ENCODE data around the gene ANKS1A.
A peak's percentile ranks its signal among the peaks of the same experiment; 100 is the strongest.
"Not testable (repeated sequence)": the region's sequence is repeated elsewhere in the genome, so short reads cannot be mapped to it uniquely, and the experiment has no call there.

The ANKS1A gene

GRCh38 chr6:34924831-34925625 is 36.0 kb downstream of the ANKS1A start:
- no peak for DNase-seq

- DNase-seq: no peak
Observed at GRCh38 chr6:34926655-34927054, 37.6 kb downstream of the ANKS1A start.

DNA sequence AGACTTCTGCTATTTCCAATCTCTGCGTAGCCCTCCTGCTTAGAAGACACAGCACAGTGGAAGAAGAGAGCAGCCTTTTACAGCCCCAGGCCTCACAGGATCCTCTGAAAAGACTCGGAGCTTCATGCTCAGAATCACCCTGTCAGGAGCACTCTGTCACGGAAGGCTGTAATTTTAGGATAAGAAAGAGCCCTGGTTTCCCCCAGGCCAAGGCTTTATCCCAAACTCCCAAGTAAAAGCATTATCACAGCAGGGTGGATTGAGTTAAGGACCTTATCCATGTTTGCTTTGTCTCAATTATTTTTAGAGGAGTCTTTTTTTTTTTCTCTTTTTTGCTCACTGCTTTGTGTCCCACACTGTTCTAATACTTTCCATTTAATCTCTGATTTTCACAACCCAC is 39.2 kb downstream of the ANKS1A start:
- no peak for DNase-seq

DNA sequence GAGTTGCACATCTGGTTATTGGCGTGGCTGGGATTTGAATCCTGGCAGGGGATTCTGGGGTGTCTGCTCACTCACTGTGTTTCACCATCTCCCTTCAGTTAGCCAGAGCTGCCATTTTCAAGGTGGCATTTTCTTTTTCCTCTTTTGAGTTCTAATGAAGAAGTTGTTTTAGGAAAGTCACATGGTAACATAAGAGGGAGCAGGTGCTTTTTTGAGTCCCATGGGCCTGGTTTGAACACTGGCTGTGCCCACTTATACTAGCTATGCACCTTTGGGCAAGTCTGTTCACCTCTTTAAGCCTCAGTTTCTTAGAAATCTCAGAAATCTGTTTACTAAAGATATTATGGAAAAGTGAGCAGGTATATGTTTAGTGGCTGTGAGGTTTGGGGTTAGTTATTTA is 39.6 kb downstream of the ANKS1A start:
- no peak for DNase-seq

DNA sequence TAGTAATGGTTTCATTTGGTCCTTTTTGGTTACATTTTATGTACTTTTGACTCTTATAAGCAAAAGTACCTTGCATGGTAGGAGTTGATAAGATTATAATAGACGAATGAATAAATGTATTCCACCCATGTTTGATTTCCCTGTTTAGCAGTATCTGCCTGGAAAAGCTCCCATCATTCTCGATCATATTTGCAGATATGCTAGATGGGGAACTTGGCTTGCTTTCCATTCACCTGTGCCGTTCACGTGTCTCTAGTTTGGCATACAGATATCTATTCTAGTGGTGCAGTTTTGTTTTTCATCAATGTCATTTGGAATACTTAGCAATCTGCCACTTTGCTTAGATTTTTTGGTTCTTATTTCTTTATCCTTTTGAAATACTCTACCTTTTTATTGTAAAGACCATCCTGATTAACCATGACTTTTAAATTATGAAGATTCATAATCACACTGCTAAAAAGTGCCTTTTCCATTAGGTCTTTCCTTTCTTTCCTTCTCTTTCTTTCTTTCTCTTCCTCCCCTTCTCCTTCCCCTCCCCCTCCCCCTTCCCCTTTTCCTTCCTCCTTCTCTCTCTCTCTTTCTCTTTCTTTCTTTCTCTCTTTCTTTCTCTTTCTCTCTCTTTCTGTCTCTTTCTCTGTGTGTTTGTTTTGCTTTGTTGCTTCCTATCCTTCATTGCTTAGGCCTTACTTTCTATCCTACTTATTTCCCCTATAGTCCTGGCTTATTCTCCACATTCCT is 40.4 kb downstream of the ANKS1A start:
- no peak for DNase-seq

GRCh38 chr6:34930221-34930620 is 41.2 kb downstream of the ANKS1A start:
- no peak for DNase-seq

- DNase-seq: not testable (repeated sequence)
Observed at GRCh38 chr6:34932202-34932601, 43.1 kb downstream of the ANKS1A start.

- no peak for DNase-seq
Observed at GRCh38 chr6:34934516-34934915, 45.5 kb downstream of the ANKS1A start.

- DNase-seq: no peak
Observed at GRCh38 chr6:34938268-34938667, 49.2 kb downstream of the ANKS1A start.

DNA sequence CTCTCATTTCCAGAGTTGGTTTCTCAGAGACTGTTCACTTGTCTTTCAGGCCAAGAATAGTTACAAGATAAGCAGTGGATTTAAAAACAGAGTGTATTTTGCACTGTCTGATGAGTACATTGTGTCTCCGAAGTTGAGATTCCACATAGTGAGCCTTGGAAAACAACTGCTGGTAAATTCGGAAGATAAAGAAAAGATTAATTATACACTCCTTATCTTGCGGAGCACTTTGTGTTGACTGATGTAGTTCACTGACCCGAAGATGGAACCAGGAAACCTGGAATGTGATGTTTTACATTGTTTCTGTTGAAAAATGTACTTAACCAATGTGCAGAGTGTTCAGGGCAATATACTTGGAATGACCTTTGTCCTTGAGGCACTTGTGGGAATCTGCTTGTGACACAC is 51.0 kb downstream of the ANKS1A start:
- no peak for DNase-seq

- DNase-seq: no peak
Observed at GRCh38 chr6:34941421-34941820, 52.4 kb downstream of the ANKS1A start.

DNA sequence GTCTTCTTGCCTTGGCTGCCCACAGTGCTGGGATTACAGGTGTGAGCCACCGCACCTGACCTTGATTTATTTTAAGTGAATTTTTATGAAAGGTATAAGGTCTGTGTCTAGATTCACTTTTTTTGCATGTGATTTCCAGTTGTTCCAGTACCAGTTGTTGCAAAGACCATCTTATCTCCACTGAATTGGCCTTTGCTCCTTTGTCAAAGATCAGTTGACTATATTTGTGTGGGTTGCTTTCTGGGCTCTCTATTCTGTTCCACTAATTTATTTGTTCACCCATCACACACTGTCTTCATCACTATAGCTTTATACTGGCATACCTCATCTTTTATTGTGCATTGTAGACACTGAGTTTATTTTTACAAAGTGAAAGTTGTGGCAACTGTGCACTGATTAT is 56.3 kb downstream of the ANKS1A start:
- no peak for DNase-seq

- DNase-seq: no peak
Observed at GRCh38 chr6:34947561-34947960, 58.5 kb downstream of the ANKS1A start.

GRCh38 chr6:34949636-34950035 is 60.6 kb downstream of the ANKS1A start:
- no peak for DNase-seq

DNA sequence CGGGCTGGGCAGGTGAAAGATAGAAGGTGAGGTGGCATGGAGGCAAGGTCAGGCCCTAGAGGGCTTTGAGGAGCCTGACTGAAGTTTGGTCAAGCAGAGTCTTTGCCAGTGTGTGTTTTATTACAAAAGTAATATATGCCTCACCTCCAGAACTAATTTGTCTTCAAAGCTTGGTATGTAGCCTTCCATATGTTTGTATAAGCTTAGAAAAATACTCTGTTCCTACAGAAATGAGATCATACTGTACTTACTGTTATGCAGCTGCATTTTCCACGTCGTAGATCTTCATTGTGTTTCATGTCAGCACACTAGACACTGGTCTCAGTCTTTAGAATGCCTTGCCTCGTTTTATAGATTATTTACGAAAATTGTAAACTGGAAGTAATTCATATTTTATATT is 61.8 kb downstream of the ANKS1A start:
- no peak for DNase-seq

- no peak for DNase-seq
Observed at GRCh38 chr6:34951731-34952130, 62.7 kb downstream of the ANKS1A start.

GRCh38 chr6:34953061-34954025 is 64.3 kb downstream of the ANKS1A start:
- no peak for DNase-seq

DNA sequence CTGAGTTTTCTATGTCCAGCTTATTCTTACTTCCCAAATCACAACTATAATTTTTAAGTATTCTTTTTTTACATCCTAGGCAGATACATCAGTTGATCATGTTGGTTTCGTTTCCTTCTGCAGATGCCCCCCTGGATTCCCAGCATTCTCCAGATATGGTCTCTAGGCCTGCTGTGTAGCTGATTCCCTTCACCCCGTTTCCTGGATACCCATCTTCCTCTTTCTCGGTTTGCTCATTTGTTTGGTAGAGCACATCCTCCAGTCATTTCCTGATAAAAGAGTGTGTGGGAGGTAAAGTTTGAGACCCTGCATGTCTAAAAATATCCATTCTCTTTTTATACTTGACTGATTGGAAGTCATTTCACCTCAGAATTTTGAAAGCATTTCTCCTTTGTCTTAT is 66.4 kb downstream of the ANKS1A start:
- peak; percentile 12 for DNase-seq

- no peak for DNase-seq
Observed at GRCh38 chr6:34957231-34957783, 68.3 kb downstream of the ANKS1A start.

- DNase-seq: no peak
Observed at GRCh38 chr6:34958734-34959133, 69.7 kb downstream of the ANKS1A start.

- DNase-seq: no peak
Observed at GRCh38 chr6:34959224-34959623, 70.2 kb downstream of the ANKS1A start.

DNA sequence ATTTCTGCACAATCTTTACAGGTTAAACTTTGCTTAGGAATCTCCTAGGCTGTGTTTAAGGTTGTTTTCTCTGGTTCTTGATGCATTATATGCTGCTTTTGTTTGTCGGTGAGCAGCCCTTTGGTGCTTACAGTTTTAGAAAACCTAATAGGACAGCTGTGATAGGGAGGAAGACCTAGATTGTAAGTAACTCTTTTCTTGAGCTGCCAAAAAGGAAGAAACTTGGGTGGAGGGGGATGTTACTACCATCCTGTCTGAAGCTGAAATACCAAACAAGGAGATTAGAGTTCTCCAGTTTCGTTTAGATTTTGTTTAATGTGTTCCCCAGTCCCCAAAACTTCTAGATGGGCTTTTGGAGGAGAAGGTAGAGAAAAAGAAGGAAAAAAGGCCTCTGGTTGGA is 72.0 kb downstream of the ANKS1A start:
- DNase-seq: no peak

DNA sequence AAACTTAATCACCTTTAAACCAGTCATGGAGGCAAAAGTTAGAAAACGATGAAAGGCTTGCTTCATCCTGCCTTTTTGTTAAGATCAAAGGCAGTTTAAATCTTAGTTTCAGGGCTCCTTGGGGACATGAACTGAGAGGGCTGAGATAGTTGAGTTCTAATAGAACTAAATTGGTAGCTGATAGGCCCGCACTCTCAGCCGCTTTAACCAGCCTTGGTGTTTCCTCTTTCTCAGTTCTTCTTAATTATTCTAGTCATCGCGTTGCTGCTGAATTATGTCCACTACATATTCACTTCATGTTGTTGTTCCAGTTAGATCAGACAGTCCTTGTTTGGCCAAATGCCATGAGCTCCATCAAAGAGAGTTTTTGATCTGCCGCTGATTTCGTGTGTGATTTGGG is 72.5 kb downstream of the ANKS1A start:
- no peak for DNase-seq

Data from activated CD4-positive, alpha-beta T cell treated with anti-CD3 and anti-CD28 coated beads, Interleukin-10, Interleukin-2, amounts not matched to agents 100 ng/mL and 50 ng/mL, durations not matched to agents 16 hours and 8 hours (primary cell).